ENCODE results near the gene CELF1.

CELF1 gene

GRCh38 chr11:47433157-47433556, 119.8 kb downstream of the CELF1 start:
- ChIA-PET CTCF (interaction anchor here (1.0 to 1.9 kb wide), 3 partner anchors 20 to 59 kb away, joined by 3 to 6 read pairs (median 5); no protein-coding TSS in a partner anchor), POLR2A (no interaction called here)
- TF ChIP-seq CTCF (IDR thresholded peaks at IDR 0.05; ENCODE audit: control extremely low read depth, extremely low read depth, low read depth, missing control alignments): no peak
- DNase-seq (ENCODE audit: extremely low spot score): no peak

- DNase-seq (ENCODE audit: extremely low spot score): no peak
- no peak for TF ChIP-seq CTCF (IDR thresholded peaks at IDR 0.05; ENCODE audit: control extremely low read depth, extremely low read depth, low read depth, missing control alignments)
- ChIA-PET POLR2A (no interaction called here), CTCF (interaction anchor here (0.6 to 1.6 kb wide), 5 partner anchors 21 to 57 kb away, joined by 3 to 5 read pairs (median 3); no protein-coding TSS in a partner anchor)
Observed at GRCh38 chr11:47431356-47432083, 121.4 kb downstream of the CELF1 start.

- DNase-seq (ENCODE audit: extremely low spot score): no peak
- no peak for TF ChIP-seq CTCF (IDR thresholded peaks at IDR 0.05; ENCODE audit: control extremely low read depth, extremely low read depth, low read depth, missing control alignments)
- ChIA-PET POLR2A (no interaction called here), CTCF (interaction anchor here (1.1 to 1.5 kb wide), 3 partner anchors 16 to 56 kb away, joined by 3 to 10 read pairs (median 3); no protein-coding TSS in a partner anchor)
Observed at GRCh38 chr11:47430524-47430923, 122.4 kb downstream of the CELF1 start.

- POLR2A ChIA-PET: interaction anchor here (0.7 kb wide), 2 partner anchors 14 to 114 kb away, joined by 3 to 4 read pairs; no protein-coding TSS in a partner anchor
- DNase-seq (ENCODE audit: extremely low spot score): peak; percentile 97
- CTCF ChIA-PET: interaction anchor here (0.8 to 6.5 kb wide), 7 partner anchors 9 to 166 kb away, joined by 3 to 48 read pairs (median 5); no protein-coding TSS in a partner anchor
- no peak for TF ChIP-seq CTCF (IDR thresholded peaks at IDR 0.05; ENCODE audit: control extremely low read depth, extremely low read depth, low read depth, missing control alignments)
Observed at GRCh38 chr11:47426062-47426956, 126.6 kb downstream of the CELF1 start, which contains the start of gene PSMC3. Gene PSMC3 (minus strand): TSS chr11:47426439. CDS start chr11:47426279, 160 bp downstream.

- ChIA-PET POLR2A (interaction anchor here (0.7 kb wide), 2 partner anchors 13 to 115 kb away, joined by 3 to 4 read pairs; no protein-coding TSS in a partner anchor), CTCF (interaction anchor here (0.8 to 6.5 kb wide), 7 partner anchors 8 to 165 kb away, joined by 3 to 48 read pairs (median 5); no protein-coding TSS in a partner anchor)
- DNase-seq (ENCODE audit: extremely low spot score): no peak
- TF ChIP-seq CTCF (IDR thresholded peaks at IDR 0.05; ENCODE audit: control extremely low read depth, extremely low read depth, low read depth, missing control alignments): no peak
Observed at GRCh38 chr11:47425611-47426010, 127.3 kb downstream of the CELF1 start.

Measured in GM10248 (cell line).